GM18873 (cell line): ENCODE measurements around the gene STX7.
A peak's percentile ranks its signal among the peaks of the same experiment; 100 is the strongest.
"Not testable (repeated sequence)": the region's sequence is repeated elsewhere in the genome, so short reads cannot be mapped to it uniquely, and the experiment has no call there.

Experiments used
- ATAC-seq: cut with Tn5 transposase; IDR thresholded peaks from one replicate; pipeline ENCODE4 v1.9.1; 2021; ENCODE audit warnings: mild to moderate bottlenecking, moderate library complexity, moderate number of reproducible peaks; ENCODE audit not compliant: unreplicated experiment, low FRiP score

STX7 gene

DNA sequence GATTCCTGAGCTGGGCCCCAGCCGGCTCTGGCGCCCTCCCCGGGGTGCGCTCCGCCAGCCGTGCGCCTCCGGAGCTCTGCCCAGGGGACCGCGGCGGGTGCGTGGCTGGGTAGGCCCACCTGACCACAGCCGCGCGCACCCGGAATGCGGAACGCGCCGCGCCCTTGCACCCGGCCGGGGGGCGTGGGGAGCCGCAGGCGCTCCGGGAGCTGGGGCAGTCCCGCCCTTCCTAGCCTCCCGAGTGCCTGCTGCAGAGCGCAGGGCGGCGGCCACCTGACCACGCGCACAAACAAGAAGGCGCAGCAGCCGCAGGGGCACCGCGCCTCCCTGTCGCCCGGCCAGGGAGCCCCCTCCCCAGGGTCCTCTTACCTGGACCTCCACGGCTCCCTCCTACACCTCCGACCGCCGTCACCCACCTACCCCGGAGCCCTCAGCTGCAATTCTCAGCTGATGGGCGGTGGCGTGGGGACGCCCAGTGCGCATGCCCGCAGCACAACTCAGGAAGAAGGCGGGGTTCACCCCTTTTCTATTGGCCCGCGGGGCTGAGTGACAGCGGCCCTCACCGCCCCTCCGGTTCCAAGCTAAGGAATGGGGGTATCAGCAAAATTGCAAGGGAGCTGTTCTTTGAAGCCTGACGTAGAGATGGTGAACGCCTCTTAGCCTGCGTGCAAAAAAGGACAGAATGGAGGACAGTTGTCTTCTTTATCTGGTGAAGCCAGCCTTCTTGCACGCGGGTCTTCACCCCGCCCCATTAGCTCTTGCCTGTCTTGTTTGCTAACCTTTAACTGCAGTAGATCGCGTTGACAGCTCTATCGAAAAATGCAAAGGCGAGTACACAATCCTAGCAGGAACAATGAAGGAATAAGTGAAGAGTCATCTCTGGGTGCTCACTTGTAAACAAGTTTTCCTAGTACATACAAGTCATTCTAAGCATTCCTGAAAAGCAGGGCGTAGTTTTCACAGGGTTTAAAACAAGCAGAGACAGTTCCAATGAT lies at the start of gene STX7:
Gene STX7 (minus strand): TSS at position 479 of the 995 bp plus-strand sequence. CDS start 9,586 bp downstream, outside the sequence.
- ATAC-seq, result peak; percentile 92

- not testable (repeated sequence) for ATAC-seq
These were observed 47.2 kb upstream of the STX7 start for GRCh38 chr6:132560087-132560486.

- ATAC-seq, result no peak
These were observed 39.5 kb upstream of the STX7 start, which contains the start of gene TAAR8 for GRCh38 chr6:132552372-132552771. TSS of gene TAAR8 (plus strand) at chr6:132552672. CDS start at chr6:132552693, 21 bp downstream.

- ATAC-seq, result no peak
These were observed 38.3 kb upstream of the STX7 start for GRCh38 chr6:132551214-132551613.

GRCh38 chr6:132548746-132549463 lies 36.0 kb upstream of the STX7 start:
- no peak for ATAC-seq

GRCh38 chr6:132544826-132545225 lies 31.9 kb upstream of the STX7 start:
- ATAC-seq, result no peak

- no peak for ATAC-seq
These were observed 25.1 kb upstream of the STX7 start, which contains the start of gene TAAR9 for GRCh38 chr6:132537977-132538376. TSS of gene TAAR9 (plus strand) at chr6:132538277. CDS start at chr6:132538290, 13 bp downstream.

GRCh38 chr6:132537145-132537544 lies 24.2 kb upstream of the STX7 start:
- no peak for ATAC-seq

GRCh38 chr6:132534546-132534945 lies 21.6 kb upstream of the STX7 start:
- not testable (repeated sequence) for ATAC-seq

DNA sequence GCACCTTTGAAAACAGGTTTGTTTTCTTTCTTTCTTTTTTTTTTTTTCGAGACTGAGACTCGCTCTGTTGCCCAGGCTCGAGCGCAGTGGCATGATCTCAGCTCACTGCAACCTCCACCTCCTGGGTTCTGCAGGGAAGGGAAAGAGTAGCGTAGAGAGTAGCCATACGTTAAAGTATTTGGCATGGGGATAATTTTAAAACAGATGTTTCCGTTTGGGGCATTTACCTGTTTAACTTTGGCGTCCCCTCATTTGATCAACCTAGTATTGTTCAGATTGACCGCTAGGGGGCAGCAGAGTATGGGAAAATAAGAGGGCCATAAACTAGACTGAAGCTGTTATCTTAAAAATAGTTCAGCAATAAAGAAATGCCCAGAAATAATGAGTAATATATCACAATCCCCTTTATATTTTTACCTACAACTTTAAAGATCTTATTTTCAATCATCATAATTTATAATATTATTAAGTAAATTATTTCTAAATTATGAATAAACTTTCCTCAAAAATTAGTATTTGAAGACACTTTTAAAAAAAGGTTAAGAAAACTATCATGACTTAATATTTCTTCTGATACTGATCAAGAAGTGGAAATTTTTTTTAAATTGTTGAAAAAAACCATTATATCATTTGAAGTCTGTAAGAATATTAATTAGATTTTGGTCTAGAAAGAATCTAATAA lies 17.5 kb upstream of the STX7 start:
- no peak for ATAC-seq

GRCh38 chr6:132527791-132528190 lies 14.9 kb upstream of the STX7 start:
- ATAC-seq, result no peak

DNA sequence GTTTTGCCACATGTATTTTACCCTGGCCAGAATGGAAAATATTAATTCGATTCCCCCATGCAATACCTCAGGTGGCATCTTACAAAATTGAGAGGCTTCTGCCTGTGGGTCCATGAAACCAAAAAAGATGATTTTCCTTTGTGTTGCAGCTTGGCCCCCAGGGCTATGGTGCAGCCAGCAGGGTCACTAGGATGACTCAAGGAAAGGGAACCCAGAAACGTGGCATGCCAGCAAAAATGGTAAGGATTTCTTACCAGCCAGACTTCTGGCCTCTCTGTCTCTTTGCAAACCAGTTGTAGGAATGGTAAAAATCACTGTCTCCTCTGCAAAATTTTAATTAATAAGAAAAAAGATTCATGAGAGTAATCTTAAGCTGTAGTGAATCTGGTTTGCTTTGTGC lies 13.5 kb upstream of the STX7 start:
- no peak for ATAC-seq

DNA sequence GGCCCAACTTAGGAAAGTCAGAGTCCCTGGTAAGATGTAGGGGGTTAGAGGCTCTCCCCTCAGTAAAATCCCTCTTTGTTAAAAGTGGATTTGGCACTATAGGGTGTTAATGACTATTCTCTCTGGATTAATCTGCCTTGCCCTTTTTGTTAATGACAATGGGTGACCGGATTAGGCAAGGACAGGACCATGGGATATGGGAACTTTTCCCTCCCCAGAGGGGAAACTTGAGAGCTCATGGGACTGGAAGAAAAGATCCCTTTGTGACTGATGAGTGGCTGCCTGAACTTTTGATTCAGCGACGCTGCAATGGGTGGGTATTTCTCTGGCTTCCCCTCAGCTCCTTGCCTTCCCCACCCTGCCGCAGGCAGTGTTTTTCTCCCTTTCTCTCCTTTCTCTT lies 12.9 kb upstream of the STX7 start:
- ATAC-seq, result no peak

GRCh38 chr6:132524646-132525045 lies 11.7 kb upstream of the STX7 start:
- no peak for ATAC-seq

GRCh38 chr6:132520953-132521352 lies 8.0 kb upstream of the STX7 start:
- ATAC-seq, result no peak

GRCh38 chr6:132515386-132515785 lies 2.5 kb upstream of the STX7 start:
- no peak for ATAC-seq

DNA sequence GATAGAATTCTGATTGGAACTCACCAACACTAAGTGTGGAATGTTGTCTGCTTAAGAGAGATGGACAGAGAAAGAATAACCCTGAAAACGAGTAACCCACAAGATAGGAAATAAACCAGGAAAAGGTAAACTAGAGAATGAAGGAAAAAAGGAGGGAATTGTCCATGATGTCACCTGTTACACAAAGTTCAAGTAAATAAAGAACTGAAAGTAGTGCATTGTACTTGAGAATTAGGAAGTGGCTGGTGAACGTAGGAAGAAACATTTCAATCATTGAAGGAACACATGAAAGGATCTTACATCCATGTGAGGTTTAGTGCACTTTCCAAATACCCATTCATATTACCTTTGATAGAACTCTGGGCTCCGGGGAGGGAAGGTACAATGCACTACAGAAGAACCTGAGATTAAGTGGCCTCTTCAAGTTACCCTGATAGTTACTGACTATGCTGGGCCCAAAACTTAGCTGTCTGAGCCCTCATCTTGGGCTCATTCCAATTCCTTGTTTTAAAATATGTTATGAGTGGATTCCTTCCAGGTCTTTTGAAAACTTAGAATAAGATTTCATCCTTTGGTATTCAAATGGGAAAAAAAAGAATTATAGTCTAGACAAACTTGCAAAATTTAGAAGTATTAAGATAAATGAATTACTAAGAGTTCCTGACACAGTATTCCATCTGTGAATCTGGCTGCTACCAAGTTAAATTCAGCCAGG lies 1.1 kb upstream of the STX7 start:
- no peak for ATAC-seq

- no peak for ATAC-seq
These were observed 626 bp downstream of the STX7 start for GRCh38 chr6:132512342-132512637.

DNA sequence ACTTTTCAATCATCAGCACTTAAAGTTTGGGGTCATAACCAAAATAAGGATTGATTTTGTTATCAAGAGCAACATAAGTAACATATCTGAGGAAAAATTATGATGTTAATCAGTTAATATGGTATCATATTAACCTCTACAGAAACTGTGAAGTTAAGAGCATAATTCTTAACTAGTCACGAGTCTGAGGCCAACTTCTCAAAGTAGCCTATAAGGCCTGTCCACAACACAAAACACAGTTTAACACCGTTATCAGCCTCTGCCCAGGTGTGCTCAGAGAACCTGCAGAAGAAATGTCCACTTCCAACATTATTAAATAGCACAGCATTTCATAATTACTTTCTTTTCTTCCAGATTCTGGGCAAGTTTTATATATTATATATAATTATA lies 1.1 kb downstream of the STX7 start:
- ATAC-seq, result no peak

DNA sequence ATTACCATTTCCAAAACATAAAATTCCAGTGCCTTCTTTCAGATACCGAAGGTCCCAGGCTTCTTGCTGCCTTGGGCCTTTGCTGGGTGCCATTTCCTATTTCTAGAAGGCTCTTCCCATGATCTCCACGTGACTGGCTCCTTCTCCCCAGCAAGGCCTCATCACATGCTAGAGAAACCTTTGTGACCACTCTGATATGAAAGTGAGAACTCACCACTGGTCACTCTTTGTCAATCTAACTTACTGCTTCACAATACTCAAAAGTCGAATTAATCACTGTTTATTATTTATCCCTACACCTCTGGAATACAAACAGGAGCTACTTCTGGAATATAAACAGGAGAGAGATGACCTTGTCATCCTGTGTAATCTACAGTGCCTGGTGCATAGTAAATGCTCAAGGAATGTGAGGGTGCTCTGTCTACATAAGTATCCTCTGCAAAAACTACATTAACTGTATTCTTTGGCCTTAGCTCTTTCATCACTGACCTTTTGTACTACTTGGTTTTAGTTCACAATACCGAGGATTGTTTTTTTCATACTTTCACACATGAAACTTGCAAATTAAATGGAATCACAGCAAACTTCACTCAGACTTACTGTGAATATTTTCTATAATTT lies 1.6 kb downstream of the STX7 start:
- ATAC-seq, result no peak
